CD4-positive, CD25-positive, alpha-beta regulatory T cell (primary cell): Measurements from ENCODE around the gene PIAS1. TPM values are rescaled to one million over a fixed set of nuclear protein-coding genes. Genes with fewer than 3 reads are reported as not detected.

ENCODE experiments used
- ATAC-seq, 2 donors: fragments of 150-1000 bp; cut with Tn5 transposase; one replicate each; pipeline ENCODE4 v1.10.0; 2021; ENCODE audit warnings: low read depth in 2 of 2, moderate number of reproducible peaks in 2 of 2, moderate library complexity in 1 of 2
- DNase-seq, 3 donors: peaks; one replicate each; pipeline versions ENCODE4 v3.0.0 to v3.0.0-alpha.2; 2012 to 2022; ENCODE audit warnings: mixed read lengths in 1 of 3
- H3K27ac ChIP-seq: one replicate; pipeline ENCODE4 v1.7.0; 2013; ENCODE audit warnings: mild to moderate bottlenecking, low read length; ENCODE audit not compliant: insufficient read depth, poor library complexity, severe bottlenecking
- H3K27me3 ChIP-seq: one replicate; pipeline ENCODE4 v1.7.0; 2013; ENCODE audit warnings: low read length; ENCODE audit not compliant: control insufficient read depth, insufficient read depth
- H3K36me3 ChIP-seq: one replicate; pipeline ENCODE4 v1.7.0; 2013; ENCODE audit warnings: mild to moderate bottlenecking, low read length, moderate library complexity; ENCODE audit not compliant: control insufficient read depth, insufficient read depth
- H3K4me1 ChIP-seq: 2 replicates; pipeline ENCODE4 v1.7.0; 2013; ENCODE audit warnings: mild to moderate bottlenecking, low read length; ENCODE audit not compliant: insufficient read depth, control insufficient read depth, poor library complexity, severe bottlenecking
- H3K4me3 ChIP-seq: one replicate; pipeline ENCODE4 v1.7.0; 2013; ENCODE audit warnings: low read depth, mild to moderate bottlenecking, low read length, moderate library complexity
- H3K9me3 ChIP-seq, 2 experiments: 1 replicate in 1 of 2; 2 replicates in 1 of 2; pipeline ENCODE4 v1.7.0; 2013; ENCODE audit warnings: low read length in 2 of 2, mild to moderate bottlenecking in 1 of 2, moderate library complexity in 1 of 2; ENCODE audit not compliant: control insufficient read depth in 2 of 2
- H3K27ac Mint-ChIP-seq, 3 donors: one replicate each; pipeline ENCODE4 v1.8.0; 2020 to 2022; ENCODE audit warnings: mild to moderate bottlenecking in 3 of 3, mixed read lengths in 3 of 3, moderate library complexity in 2 of 3
- H3K27me3 Mint-ChIP-seq: one replicate; pipeline ENCODE4 v1.8.0; 2022; ENCODE audit warnings: mild to moderate bottlenecking, mixed read lengths
- H3K36me3 Mint-ChIP-seq: one replicate; pipeline ENCODE4 v1.8.0; 2020; ENCODE audit warnings: mixed read lengths
- H3K4me1 Mint-ChIP-seq, 4 donors: one replicate each; pipeline ENCODE4 v1.8.0; 2020 to 2022; ENCODE audit warnings: mixed read lengths in 4 of 4, mild to moderate bottlenecking in 1 of 4
- H3K4me3 Mint-ChIP-seq, 4 donors: one replicate each; pipeline ENCODE4 v1.8.0; 2020 to 2022; ENCODE audit warnings: mild to moderate bottlenecking in 4 of 4, mixed read lengths in 4 of 4, moderate library complexity in 3 of 4
- H3K9me3 Mint-ChIP-seq, 7 donors: one replicate each; pipeline ENCODE4 v1.8.0; 2020 to 2022; ENCODE audit warnings: mixed read lengths in 7 of 7, mild to moderate bottlenecking in 3 of 7, moderate library complexity in 2 of 7
- polyA plus RNA-seq, 4 donors: library from polyadenylated mRNA; unstranded; fragments of 300-500 nt; fragmentation: Illumina TruSeq; gene quantifications; one replicate each; pipeline ENCODE4 v1.2.3, GENCODE V29; 2021
- total RNA-seq: library from RNA; stranded (reverse); gene quantifications from one replicate; pipeline ENCODE4 v1.2.3, GENCODE V29; 2022

PIAS1 gene
- total and polyA plus RNA-seq, 5 donors from 2014 or later: 102 to 156 (median 137) TPM

DNA sequence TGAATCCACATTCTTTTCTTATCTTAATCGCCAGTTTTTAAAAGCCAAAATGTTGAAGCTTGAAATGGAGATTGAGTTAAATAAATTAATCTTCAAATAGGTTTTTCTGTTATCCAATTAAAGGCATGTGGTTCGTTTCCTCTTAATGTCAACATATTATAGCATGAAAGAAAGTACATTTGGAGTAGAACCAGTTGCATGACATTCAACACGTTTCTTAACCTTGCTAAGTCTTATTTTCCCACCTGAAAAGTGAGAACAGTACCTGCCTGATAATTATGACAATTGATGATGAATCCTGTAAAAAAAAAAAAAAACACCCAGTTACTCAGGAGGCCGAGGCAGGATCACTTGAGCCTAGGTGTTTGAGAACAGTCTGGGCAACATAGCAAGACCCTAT lies 29.3 kb downstream of the PIAS1 start:
- no peak for DNase-seq
- H3K27me3 Mint-ChIP-seq: no peaks in the 10 kb centered on the region
- H3K9me3 Mint-ChIP-seq: no peaks in the 10 kb centered on the region
- H3K4me3 Mint-ChIP-seq: no peak overlapping the region
- no peak overlapping the region for H3K4me3 ChIP-seq
- no peak overlapping the region for H3K27ac ChIP-seq
- peaks cover 29% of the 10 kb centered on the region for H3K4me1 ChIP-seq
- H3K27ac Mint-ChIP-seq: no peak overlapping the region
- H3K4me1 Mint-ChIP-seq: peaks cover 50 to 83% (median 62%) of the 10 kb centered on the region in 4 donors
- H3K36me3 ChIP-seq: peaks cover 25% of the 10 kb centered on the region
- H3K9me3 ChIP-seq: no peaks in the 10 kb centered on the region
- peaks cover 4% of the 10 kb centered on the region for H3K36me3 Mint-ChIP-seq
- no peak for ATAC-seq
- H3K27me3 ChIP-seq: no peaks in the 10 kb centered on the region

DNA sequence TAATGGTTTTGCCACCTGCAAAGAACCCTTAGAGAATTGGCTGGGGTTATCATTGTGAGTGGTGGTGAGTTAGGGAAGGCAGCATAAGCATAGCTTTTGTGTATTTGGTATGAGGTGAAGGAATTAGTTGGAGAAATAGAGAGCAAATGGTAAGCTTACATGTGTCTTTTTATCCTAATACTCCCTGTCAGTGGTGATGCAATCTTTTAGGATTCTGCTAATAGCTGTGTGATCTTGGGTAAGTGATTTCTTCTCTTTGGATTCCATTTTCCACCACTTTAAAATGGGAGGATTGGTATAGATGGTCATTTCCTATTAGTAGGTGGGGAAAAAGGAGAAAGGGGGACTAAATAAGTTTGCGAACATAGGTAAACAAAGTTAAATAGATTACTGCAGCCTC lies 30.9 kb downstream of the PIAS1 start:
- H3K27me3 Mint-ChIP-seq: no peaks in the 10 kb centered on the region
- peaks cover 34% of the 10 kb centered on the region for H3K36me3 ChIP-seq
- no peak overlapping the region for H3K27ac ChIP-seq
- no peaks in the 10 kb centered on the region for H3K27me3 ChIP-seq
- peak overlapping the region in 1 of 4 donors; percentile 3 for H3K4me3 Mint-ChIP-seq
- no peaks in the 10 kb centered on the region for H3K9me3 ChIP-seq
- no peak for DNase-seq
- no peaks in the 10 kb centered on the region for H3K9me3 Mint-ChIP-seq
- peaks cover 53 to 75% (median 62%) of the 10 kb centered on the region in 4 donors for H3K4me1 Mint-ChIP-seq
- H3K4me1 ChIP-seq: peaks cover 29% of the 10 kb centered on the region
- H3K36me3 Mint-ChIP-seq: peaks cover 4% of the 10 kb centered on the region
- no peak for ATAC-seq
- no peak overlapping the region for H3K27ac Mint-ChIP-seq
- H3K4me3 ChIP-seq: peak overlapping the region; percentile 38

DNA sequence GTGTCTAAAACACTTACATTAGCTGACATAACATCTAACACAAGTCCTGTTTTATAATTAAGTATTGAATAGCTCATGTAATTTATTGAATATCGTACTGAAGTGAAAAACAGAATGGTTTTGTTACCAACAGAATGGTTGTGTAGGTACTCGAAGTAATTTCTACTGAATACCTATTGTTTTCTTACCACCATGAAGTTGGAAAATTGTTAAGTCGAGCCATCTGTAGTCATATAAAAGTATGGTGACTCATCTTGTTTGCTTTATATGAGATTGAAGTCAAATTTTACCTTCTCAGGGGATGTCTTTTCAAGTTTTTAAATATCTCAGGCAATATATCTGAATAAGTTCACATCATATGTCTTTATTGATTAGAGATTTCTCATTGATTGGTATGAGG lies 37.6 kb downstream of the PIAS1 start:
- no peak overlapping the region for H3K27ac ChIP-seq
- no peak overlapping the region for H3K4me3 ChIP-seq
- Mint-ChIP-seq H3K4me3 (no peak overlapping the region), H3K27ac (no peak overlapping the region), H3K9me3 (peaks cover 0 to 13% (median 4%) of the 10 kb centered on the region in 7 donors), H3K27me3 (no peaks in the 10 kb centered on the region), H3K4me1 (peaks cover 28 to 49% (median 37%) of the 10 kb centered on the region in 4 donors), H3K36me3 (peaks cover 25% of the 10 kb centered on the region)
- peaks cover 3% of the 10 kb centered on the region for H3K4me1 ChIP-seq
- H3K9me3 ChIP-seq: peaks cover 9 to 11% of the 10 kb centered on the region in 2 experiments
- peaks cover 57% of the 10 kb centered on the region for H3K36me3 ChIP-seq
- no peaks in the 10 kb centered on the region for H3K27me3 ChIP-seq
- DNase-seq: no peak
- no peak for ATAC-seq

DNA sequence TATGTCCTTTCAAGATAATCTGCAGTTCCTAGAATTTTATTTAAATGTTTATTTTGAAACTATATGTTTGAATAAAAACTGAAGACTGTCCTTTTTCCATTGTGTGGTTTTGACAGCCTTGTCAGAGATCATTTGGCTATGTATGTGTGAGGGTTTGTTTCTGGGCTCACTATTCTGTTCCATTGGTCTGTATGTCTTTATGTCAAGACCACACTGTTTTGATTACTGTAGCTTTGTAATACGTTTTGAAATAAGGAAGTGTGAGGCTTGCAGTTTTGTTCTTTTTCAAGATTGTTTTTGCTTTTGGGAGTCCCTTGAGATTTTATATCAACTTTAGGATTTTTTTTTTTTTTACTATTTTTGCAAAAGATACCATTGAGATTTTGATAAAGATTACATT lies 42.0 kb downstream of the PIAS1 start:
- Histone ChIP-seq H3K9me3 (peaks cover 13 to 16% of the 10 kb centered on the region in 2 experiments), H3K36me3 (peaks cover 40% of the 10 kb centered on the region), H3K4me1 (peaks cover 3% of the 10 kb centered on the region), H3K27ac (no peak overlapping the region), H3K4me3 (no peak overlapping the region), H3K27me3 (no peaks in the 10 kb centered on the region)
- Mint-ChIP-seq H3K9me3 (peaks cover 0 to 20% (median 9%) of the 10 kb centered on the region in 7 donors), H3K27me3 (no peaks in the 10 kb centered on the region), H3K27ac (no peak overlapping the region), H3K36me3 (peaks cover 40% of the 10 kb centered on the region), H3K4me1 (peaks cover 38 to 60% (median 46%) of the 10 kb centered on the region in 4 donors), H3K4me3 (no peak overlapping the region)
- ATAC-seq (no peak), DNase-seq (no peak)

DNA sequence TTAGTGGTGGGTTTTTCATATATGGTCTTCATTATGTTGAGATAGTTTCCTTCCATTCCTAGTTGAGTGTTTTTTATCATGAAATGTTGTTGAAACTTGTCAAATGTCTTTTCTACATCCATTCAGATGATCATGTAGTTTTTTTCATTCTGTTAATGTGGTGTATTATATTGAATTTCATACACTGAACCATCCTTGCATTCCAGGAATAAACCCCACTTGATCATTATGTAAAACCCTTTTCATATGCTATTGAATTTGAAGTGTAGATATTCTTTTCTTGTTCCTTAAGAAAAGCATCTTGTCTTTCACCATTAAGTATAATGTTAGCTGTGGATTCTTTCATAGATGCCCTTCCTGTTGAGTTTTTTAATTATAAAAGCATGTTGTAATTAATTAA lies 42.9 kb downstream of the PIAS1 start:
- H3K27ac Mint-ChIP-seq: no peak overlapping the region
- peak in 1 of 3 donors; percentile 15 for DNase-seq
- Histone ChIP-seq H3K4me3 (no peak overlapping the region), H3K27me3 (no peaks in the 10 kb centered on the region), H3K36me3 (peaks cover 43% of the 10 kb centered on the region), H3K27ac (no peak overlapping the region), H3K4me1 (peaks cover 3% of the 10 kb centered on the region), H3K9me3 (peaks cover 13 to 16% of the 10 kb centered on the region in 2 experiments)
- ATAC-seq: no peak
- peaks cover 40 to 62% (median 52%) of the 10 kb centered on the region in 4 donors for H3K4me1 Mint-ChIP-seq
- H3K4me3 Mint-ChIP-seq: no peak overlapping the region
- H3K27me3 Mint-ChIP-seq: no peaks in the 10 kb centered on the region
- peaks cover 47% of the 10 kb centered on the region for H3K36me3 Mint-ChIP-seq
- H3K9me3 Mint-ChIP-seq: peaks cover 0 to 20% (median 7%) of the 10 kb centered on the region in 7 donors

DNA sequence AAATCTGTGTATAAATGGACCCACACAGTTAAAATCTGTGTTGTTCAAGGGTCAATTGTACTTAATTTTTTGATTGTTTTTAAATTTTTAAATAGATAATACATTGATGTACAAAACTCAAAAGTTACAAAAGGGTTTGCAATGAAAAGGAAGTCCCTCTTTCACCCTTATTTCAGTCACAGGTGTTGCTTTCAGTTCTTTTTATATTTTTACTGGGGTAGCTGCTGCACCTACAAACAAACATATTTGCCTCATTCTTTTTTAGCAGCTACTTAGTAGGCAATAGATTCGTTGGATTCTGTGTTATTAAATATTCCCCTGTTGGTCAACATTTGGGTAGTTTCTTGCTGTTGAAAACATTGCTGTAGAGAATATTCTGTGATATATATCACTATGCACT lies 44.4 kb downstream of the PIAS1 start:
- Mint-ChIP-seq H3K4me1 (peaks cover 37 to 56% (median 49%) of the 10 kb centered on the region in 4 donors), H3K27me3 (no peaks in the 10 kb centered on the region), H3K27ac (no peak overlapping the region), H3K4me3 (peak overlapping the region in 1 of 4 donors; percentile 4), H3K36me3 (peaks cover 48% of the 10 kb centered on the region), H3K9me3 (peaks cover 0 to 23% (median 6%) of the 10 kb centered on the region in 7 donors)
- ATAC-seq (no peak), DNase-seq (no peak)
- Histone ChIP-seq H3K27ac (no peak overlapping the region), H3K4me1 (peaks cover 3% of the 10 kb centered on the region), H3K4me3 (no peak overlapping the region), H3K9me3 (peaks cover 15 to 18% of the 10 kb centered on the region in 2 experiments), H3K36me3 (peaks cover 45% of the 10 kb centered on the region), H3K27me3 (no peaks in the 10 kb centered on the region)

DNA sequence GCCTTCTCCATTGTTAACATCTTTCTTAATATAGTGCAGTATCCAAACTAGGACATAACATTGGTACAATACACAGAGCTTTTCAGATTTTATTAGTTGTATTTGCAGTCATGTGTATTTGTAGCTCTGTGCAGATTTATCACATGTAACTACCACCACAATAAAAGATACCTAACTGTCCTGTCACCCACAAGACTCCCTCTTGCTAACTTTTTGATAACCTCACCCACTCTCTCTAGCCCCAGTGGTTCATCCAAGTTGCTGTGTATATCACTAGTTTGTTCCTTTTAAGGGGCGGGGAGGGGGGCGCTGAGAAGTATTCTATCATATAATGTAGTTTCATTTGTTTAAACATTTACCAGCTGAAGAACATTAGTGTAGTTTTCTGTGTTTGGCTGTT lies 46.1 kb downstream of the PIAS1 start:
- peak overlapping the region; percentile 16 for H3K4me3 ChIP-seq
- H3K4me3 Mint-ChIP-seq: peak overlapping the region in 2 of 4 donors; percentile 6 to 16
- H3K36me3 ChIP-seq: peaks cover 51% of the 10 kb centered on the region
- peaks cover 0 to 21% (median 5%) of the 10 kb centered on the region in 7 donors for H3K9me3 Mint-ChIP-seq
- H3K27me3 ChIP-seq: no peaks in the 10 kb centered on the region
- peaks cover 3% of the 10 kb centered on the region for H3K4me1 ChIP-seq
- peaks cover 18 to 20% of the 10 kb centered on the region in 2 experiments for H3K9me3 ChIP-seq
- H3K27ac Mint-ChIP-seq: no peak overlapping the region
- no peak overlapping the region for H3K27ac ChIP-seq
- peaks cover 54% of the 10 kb centered on the region for H3K36me3 Mint-ChIP-seq
- DNase-seq (no peak), ATAC-seq (no peak)
- no peaks in the 10 kb centered on the region for H3K27me3 Mint-ChIP-seq
- peaks cover 38 to 58% (median 51%) of the 10 kb centered on the region in 4 donors for H3K4me1 Mint-ChIP-seq

DNA sequence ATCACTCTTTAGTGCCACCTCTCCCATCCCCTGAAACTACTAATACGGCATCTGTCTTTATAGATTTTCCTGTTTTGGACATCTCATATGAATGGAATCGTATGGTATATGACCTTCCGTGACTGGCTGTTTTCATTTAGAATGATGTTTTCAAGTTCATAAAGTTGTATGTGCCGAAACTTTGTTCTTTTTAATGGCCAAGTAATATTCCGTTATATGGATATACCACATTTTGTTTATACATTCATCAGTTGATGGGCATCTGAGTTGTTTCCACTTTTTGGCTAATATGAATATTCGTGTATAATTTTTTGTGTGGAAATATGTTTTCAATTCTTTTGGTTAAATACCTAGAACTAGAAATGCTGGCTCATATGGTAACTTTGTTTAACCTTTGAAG lies 49.5 kb downstream of the PIAS1 start:
- Mint-ChIP-seq H3K36me3 (peaks cover 39% of the 10 kb centered on the region), H3K27me3 (peaks cover 5% of the 10 kb centered on the region), H3K4me1 (peaks cover 44 to 75% (median 64%) of the 10 kb centered on the region in 4 donors), H3K27ac (no peak overlapping the region), H3K9me3 (peaks cover 0 to 5% (median 3%) of the 10 kb centered on the region in 7 donors), H3K4me3 (no peak overlapping the region)
- Histone ChIP-seq H3K36me3 (peaks cover 25% of the 10 kb centered on the region), H3K4me1 (peaks cover 7% of the 10 kb centered on the region), H3K27ac (no peak overlapping the region), H3K27me3 (no peaks in the 10 kb centered on the region), H3K4me3 (no peak overlapping the region), H3K9me3 (peaks cover 4 to 5% of the 10 kb centered on the region in 2 experiments)
- ATAC-seq (no peak), DNase-seq (no peak)
